Measurements from ENCODE around the gene SF3B6.

The SF3B6 gene

DNA sequence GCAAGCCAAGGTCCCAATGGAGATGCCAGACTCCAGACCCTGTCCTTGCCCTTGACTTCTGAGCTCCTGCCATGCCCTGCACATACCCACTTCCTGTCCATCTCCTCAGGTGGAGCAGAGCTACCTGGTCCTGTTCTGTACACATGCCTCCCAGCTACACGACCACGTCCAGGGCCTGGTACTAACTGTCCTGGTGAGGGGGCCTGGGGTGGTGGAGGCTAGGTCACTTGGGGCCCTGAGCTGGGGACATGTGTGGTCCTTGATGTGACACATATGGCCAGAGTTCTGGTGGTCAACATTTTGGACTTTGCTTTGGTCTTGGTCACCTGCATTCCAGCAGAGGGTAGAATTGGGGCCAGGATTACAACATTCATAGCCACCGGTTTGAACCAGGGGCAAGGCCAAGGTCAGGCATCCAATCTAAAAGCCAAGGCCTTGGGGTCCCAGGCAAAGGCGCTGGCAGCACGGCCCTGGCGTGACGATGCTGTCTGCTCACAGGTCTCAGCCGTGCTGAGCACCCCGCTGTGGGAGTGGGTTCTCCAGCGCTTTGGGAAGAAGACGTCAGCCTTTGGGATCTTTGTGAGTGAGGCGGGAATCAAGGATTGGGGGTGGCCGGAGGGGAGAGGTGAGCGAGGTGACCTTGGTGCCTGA, 53.7 kb downstream of the SF3B6 start:
- DNase-seq (ENCODE audit: extremely low read depth in 1 of 2, low read depth in 1 of 2), result no peak

DNA sequence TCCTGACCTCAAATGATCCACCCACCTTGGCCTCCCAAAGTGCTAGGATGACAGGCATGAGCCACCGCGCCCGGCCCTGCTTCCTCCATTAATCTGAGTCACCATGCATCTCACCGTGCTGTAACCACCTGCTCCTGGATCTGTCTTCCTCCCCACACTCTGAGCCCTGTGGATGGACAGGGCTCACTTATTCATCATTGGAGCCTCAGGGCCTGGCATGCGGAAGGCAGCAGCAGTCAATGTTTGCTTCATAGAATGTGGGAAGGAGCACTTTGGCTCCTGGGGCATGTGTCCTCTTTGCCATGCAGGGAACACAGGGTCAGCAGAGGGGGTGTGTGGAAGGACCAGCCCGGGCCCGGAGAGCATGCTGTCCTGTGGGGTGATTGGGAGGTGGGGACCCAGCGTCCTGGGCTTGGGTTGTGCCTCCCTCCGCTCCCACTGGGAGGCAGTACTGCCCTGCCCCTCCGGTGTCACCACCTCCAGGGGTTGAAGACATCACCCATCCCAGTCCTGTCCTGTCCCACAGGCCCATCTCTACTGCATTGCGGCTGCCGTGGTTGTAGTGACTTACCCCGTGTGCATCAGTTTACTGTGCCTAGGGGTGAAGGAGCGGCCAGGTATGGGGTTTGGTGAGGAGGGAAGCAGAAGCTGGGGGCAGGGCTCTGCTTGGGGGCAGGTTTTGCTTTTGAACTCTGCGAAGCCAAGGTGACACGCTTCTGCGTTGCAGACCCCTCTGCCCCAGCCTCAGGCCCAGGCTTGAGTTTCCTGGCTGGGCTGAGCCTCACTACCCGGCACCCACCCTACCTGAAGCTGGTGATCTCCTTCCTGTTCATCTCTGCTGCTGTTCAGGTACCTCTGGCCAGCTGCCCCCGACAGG, 54.8 kb downstream of the SF3B6 start:
- DNase-seq (ENCODE audit: extremely low read depth in 1 of 2, low read depth in 1 of 2), result peak in 1 of 2 donors; percentile 11

DNA sequence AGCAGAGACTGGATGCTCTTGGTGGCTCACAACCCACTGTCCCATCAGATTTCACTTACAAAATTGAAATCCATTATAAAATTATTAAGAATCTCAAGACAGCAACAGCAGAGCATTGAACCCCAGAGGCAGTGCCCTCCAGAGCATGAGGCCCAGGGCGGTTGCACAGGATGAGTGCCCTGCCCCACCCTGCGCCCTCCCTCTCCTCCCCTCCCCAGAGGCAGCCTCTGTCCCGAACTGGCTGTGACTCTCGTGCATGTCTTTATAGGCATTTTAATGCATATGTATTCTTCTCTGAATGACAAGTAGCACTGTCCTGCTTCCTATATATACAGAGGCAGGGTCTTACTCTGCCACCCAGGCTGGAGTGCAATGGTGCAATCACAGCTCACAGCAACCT, 55.9 kb downstream of the SF3B6 start:
- DNase-seq (ENCODE audit: extremely low read depth in 1 of 2, low read depth in 1 of 2), result no peak

DNA sequence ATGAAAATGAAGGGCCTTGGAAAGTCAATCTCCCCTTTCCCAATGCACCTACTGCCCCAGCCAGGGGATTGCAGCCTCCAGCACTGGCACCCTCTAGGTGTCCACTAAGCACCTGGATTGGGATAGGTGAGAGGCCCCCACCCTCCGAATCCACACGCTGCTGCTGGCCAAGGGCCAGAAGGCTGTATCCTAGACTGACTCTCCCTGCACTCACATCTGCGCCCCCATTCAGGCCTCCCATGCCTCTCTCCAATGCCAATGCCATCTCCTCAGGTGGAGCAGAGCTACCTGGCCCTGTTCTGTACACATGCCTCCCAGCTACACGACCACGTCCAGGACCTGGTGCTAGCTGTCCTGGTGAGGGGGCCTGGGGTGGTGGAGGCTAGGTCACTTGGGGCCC, 56.4 kb downstream of the SF3B6 start:
- no peak for DNase-seq (ENCODE audit: extremely low read depth in 1 of 2, low read depth in 1 of 2)

DNA sequence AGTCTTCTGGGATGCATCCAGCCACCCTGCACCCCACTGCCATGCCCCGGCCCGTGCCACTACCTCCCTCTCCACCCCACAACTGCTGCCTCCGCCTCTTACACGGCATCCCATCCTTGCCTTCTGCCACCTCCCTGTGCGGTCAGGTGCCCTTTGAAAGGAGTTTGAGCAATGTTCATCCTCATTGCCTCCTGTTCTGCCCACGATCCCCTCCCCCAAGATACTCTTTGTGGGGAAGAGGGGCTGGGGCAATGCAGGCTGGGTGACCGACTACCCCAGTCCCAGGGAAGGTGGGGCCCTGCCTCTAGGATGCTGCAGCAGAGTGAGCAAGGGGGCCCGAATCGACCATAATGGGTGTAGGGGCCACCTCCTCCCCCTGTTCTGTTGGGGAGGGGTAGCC, 57.9 kb downstream of the SF3B6 start:
- no peak for DNase-seq (ENCODE audit: extremely low read depth in 1 of 2, low read depth in 1 of 2)

DNA sequence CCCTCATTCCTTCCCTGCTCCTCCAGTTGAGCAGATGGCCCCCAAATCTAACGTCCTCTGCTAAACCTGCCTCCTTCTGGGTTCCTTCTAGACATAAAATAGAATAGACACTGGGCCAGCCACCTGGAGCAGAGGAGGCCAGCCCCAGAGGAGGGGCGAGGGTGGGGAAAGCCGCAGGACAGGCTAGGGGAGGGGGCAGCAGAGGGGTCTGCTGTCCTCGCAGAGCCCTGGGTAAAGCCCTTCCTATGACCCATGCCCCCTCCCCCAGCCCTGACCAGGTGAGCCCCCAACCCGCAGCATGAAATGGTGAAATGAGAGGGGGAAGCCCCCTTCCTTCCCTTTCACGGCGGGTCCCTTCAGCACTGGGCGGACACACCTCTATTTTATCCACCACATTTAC, 58.4 kb downstream of the SF3B6 start:
- no peak for DNase-seq (ENCODE audit: extremely low read depth in 1 of 2, low read depth in 1 of 2)

Measured in stimulated activated CD8-positive, alpha-beta memory T cell treated with anti-CD3 and anti-CD28 coated beads, Interleukin-7, amount 100 ng/mL, for 48 hours (primary cell).